MM.1S (cell line): Measurements from ENCODE around the gene SREBF2.

ENCODE experiments used
- CTCF ChIP-seq: fragments of 300-600 bp; sonication (generic); IDR thresholded peaks from 2 replicates; pipeline ENCODE4 v1.5.1; 2016; ENCODE audit warnings: antibody characterized with exemption, low read length, mixed read lengths
- EZH2 ChIP-seq: fragments of 300-600 bp; sonication (generic); optimal IDR thresholded peaks from 2 replicates; pipeline ENCODE3; 2017; ENCODE audit warnings: low read depth, mild to moderate bottlenecking, antibody characterized with exemption, low read length, mixed read lengths
- EZH2phosphoT487 ChIP-seq: fragments of 300-600 bp; sonication (generic); IDR thresholded peaks from 2 replicates; pipeline ENCODE4 v1.6.1; 2018; ENCODE audit warnings: antibody characterized with exemption, low read length

DNA sequence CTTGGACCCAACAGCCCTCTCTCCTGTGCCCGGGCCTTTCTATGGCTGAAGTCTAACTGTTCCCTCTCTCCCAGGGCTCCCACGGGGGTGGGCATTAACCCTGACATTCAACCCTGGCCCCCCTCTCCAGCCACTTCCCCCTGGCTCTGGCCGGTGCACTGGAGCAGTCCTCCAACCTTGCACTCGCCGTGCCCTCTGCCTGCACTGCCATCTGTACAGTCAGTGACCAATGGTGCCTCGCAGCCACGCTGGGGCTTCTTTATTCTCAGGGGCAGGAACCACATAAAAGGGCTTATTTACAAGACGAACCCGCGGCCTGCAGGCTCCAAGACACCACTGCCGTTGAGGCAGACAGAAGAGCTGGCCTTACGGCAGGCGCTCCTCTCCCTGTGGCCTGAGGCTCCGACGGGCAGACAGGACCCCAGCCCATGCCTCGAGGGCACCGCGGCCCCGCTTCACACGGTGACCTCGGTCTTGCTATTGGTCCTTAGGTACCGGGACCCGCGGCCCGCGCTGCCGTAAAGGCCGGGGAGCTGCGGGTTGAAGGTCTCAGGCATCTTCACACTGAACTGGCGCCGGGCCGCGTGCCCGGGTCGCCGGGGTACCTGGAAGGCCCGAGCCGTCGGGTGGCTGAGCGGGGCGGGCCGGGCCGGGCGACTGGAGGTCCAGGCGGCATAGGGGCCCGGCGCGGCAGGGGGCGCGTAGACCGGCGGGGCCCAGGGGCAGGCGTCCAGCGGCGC, 76.6 kb downstream of the SREBF2 start:
- TF ChIP-seq CTCF (no peak), EZH2 (no peak), EZH2phosphoT487 (no peak)
